Stimulated activated CD4-positive, alpha-beta T cell treated with anti-CD3 and anti-CD28 coated beads, Interleukin-12 subunit alpha, Interleukin-12 subunit beta, amount 100 ng/mL, for 48 hours (primary cell): Measurements from ENCODE around the gene SLC16A11.
"Not testable (repeated sequence)": the region's sequence is repeated elsewhere in the genome, so short reads cannot be mapped to it uniquely, and the experiment has no call there.

Experiments used
- DNase-seq, 3 donors: peaks; one replicate each; pipeline ENCODE4 v3.0.0-alpha.2; 2020; ENCODE audit warnings: low read depth in 2 of 3, low spot score in 1 of 3

Gene SLC16A11

GRCh38 chr17:7011942-7012254 is 32.0 kb downstream of the SLC16A11 start:
- no peak for DNase-seq

- DNase-seq: no peak
These were observed 32.5 kb downstream of the SLC16A11 start for GRCh38 chr17:7011415-7011814.

- no peak for DNase-seq
These were observed 33.4 kb downstream of the SLC16A11 start for GRCh38 chr17:7010523-7010922.

GRCh38 chr17:7007143-7007542 is 36.7 kb downstream of the SLC16A11 start:
- DNase-seq: no peak

- no peak for DNase-seq
These were observed 38.2 kb downstream of the SLC16A11 start for GRCh38 chr17:7005716-7006115.

- DNase-seq: peak in 1 of 3 donors; percentile 72
These were observed 39.3 kb downstream of the SLC16A11 start for GRCh38 chr17:7004398-7005253.

GRCh38 chr17:7003745-7004144 is 40.1 kb downstream of the SLC16A11 start:
- DNase-seq: no peak

GRCh38 chr17:7002288-7003047 is 41.4 kb downstream of the SLC16A11 start:
- no peak for DNase-seq

- DNase-seq: no peak
These were observed 42.5 kb downstream of the SLC16A11 start for GRCh38 chr17:7001318-7001961.

GRCh38 chr17:6998855-6999508 is 44.9 kb downstream of the SLC16A11 start:
- no peak for DNase-seq

- no peak for DNase-seq
These were observed 46.7 kb downstream of the SLC16A11 start for GRCh38 chr17:6997171-6997570.

GRCh38 chr17:6996256-6997011 is 47.5 kb downstream of the SLC16A11 start:
- no peak for DNase-seq

- DNase-seq: no peak
These were observed 48.2 kb downstream of the SLC16A11 start, which contains the start of gene ALOX12 for GRCh38 chr17:6995500-6996255. ALOX12 (plus strand) TSS chr17:6996049; CDS start chr17:6996118, 69 bp downstream.

GRCh38 chr17:6994666-6995256 is 49.1 kb downstream of the SLC16A11 start:
- DNase-seq: no peak

- no peak for DNase-seq
These were observed 49.7 kb downstream of the SLC16A11 start for GRCh38 chr17:6994118-6994598.

- DNase-seq: not testable (repeated sequence)
These were observed 50.3 kb downstream of the SLC16A11 start for GRCh38 chr17:6993613-6994056.
